OCI-LY7 (cell line): ENCODE data around the gene THPO. TPM values are rescaled to one million over a fixed set of nuclear protein-coding genes. Genes with fewer than 3 reads are reported as not detected.

Experiments used
- BruUV-seq: library from RNA; stranded (reverse); fragments of 400-500 nt; replicated peaks from 2 replicates; lab custom pipeline; 2021; lab: Mats Ljungman, UMichigan
- CTCF ChIA-PET: fragments of 300-600 bp; sonication (Branson Sonifier 250); formaldehyde crosslinking; loops from one replicate; lab custom pipeline; 2022; ENCODE audit warnings: antibody characterized with exemption; ENCODE audit not compliant: unreplicated experiment; lab: Charles Lee
- POLR2A ChIA-PET: fragments of 300-600 bp; sonication (Branson Sonifier 250); formaldehyde crosslinking; loops from one replicate; lab custom pipeline; 2022; ENCODE audit warnings: antibody characterized with exemption; lab: Charles Lee
- DNase-seq: peaks from one replicate; pipeline ENCODE4 v3.0.0-alpha.2; 2015; ENCODE audit warnings: low spot score
- H2AFZ ChIP-seq: fragments of 200-600 bp; sonication (generic), shearing (Covaris generic); 2 replicates; pipeline ENCODE4 v1.6.1; 2014; ENCODE audit warnings: mild to moderate bottlenecking, antibody characterized with exemption, low read length, moderate library complexity
- H3K27ac ChIP-seq: fragments of 200-600 bp; sonication (generic); 2 replicates; pipeline ENCODE4 v1.5.1; 2014; ENCODE audit warnings: mixed run types, low read depth, mild to moderate bottlenecking, moderate library complexity, low read length, inconsistent platforms; ENCODE audit not compliant: poor library complexity, severe bottlenecking
- H3K36me3 ChIP-seq: fragments of 200-600 bp; sonication (generic); 2 replicates; pipeline ENCODE4 v1.6.1; 2014; ENCODE audit warnings: mild to moderate bottlenecking, antibody characterized with exemption, low read length, moderate library complexity, mixed read lengths; ENCODE audit not compliant: insufficient read depth
- H3K4me1 ChIP-seq: fragments of 200-600 bp; sonication (generic); 2 replicates; pipeline ENCODE4 v1.5.1; 2014; ENCODE audit warnings: mild to moderate bottlenecking, low read length; ENCODE audit not compliant: insufficient read depth, poor library complexity, severe bottlenecking
- H3K4me2 ChIP-seq: fragments of 200-600 bp; sonication (generic); 2 replicates; pipeline ENCODE4 v1.6.1; 2014; ENCODE audit warnings: mild to moderate bottlenecking, low read length
- H3K4me3 ChIP-seq: fragments of 200-600 bp; sonication (generic); 2 replicates; pipeline ENCODE4 v1.5.1; 2014; ENCODE audit warnings: mild to moderate bottlenecking, low read depth, low read length; ENCODE audit not compliant: poor library complexity, severe bottlenecking
- H3K79me2 ChIP-seq: fragments of 200-600 bp; sonication (generic); 2 replicates; pipeline ENCODE4 v1.6.1; 2016; ENCODE audit warnings: low read depth, mild to moderate bottlenecking, low read length, moderate library complexity, mixed read lengths; ENCODE audit not compliant: insufficient read depth
- H3K9me2 ChIP-seq: fragments of 200-600 bp; sonication (generic); 2 replicates; pipeline ENCODE4 v1.6.1; 2016; ENCODE audit warnings: mild to moderate bottlenecking, low read length, mixed read lengths; ENCODE audit not compliant: insufficient read depth
- H3K9me3 ChIP-seq: fragments of 200-600 bp; sonication (generic); 2 replicates; pipeline ENCODE4 v1.6.1; 2014; ENCODE audit warnings: mild to moderate bottlenecking, mixed run types, low read length, mixed read lengths
- H4K20me1 ChIP-seq: fragments of 200-600 bp; sonication (generic); 2 replicates; pipeline ENCODE4 v1.6.1; 2014; ENCODE audit warnings: mild to moderate bottlenecking, antibody characterized with exemption, low read length, moderate library complexity, mixed read lengths; ENCODE audit not compliant: insufficient read depth
- EZH2phosphoT487 ChIP-seq: fragments of 200-600 bp; sonication (generic); IDR thresholded peaks from 2 replicates; pipeline ENCODE4 v1.6.1; 2018; ENCODE audit warnings: low read depth, borderline replicate concordance, mild to moderate bottlenecking, mixed run types, antibody characterized with exemption, low read length, moderate library complexity, mixed read lengths
- intact Hi-C: fragments of 100-400 bp; cut with micrococcal nuclease; formaldehyde crosslinking; loops from one replicate; pipeline ENCODE4 v1.10.0; 2022; ENCODE audit not compliant: unreplicated experiment
- total RNA-seq, 2 experiments: library from RNA; depleted of rRNA in 1 of 2; stranded (reverse); fragments of >200 nt in 1 of 2; shearing (Covaris generic) in 1 of 2; gene quantifications; 2 replicates each; pipeline ENCODE4 v1.2.3, GENCODE V29; 2014 to 2022
- TF ChIP-seq, protein P1 (sequence below): fragments of 200-600 bp; sonication (generic); conservative IDR thresholded peaks from 2 replicates; pipeline ENCODE4 v1.5.1; 2014; ENCODE audit warnings: mild to moderate bottlenecking, antibody characterized with exemption, low read length, moderate library complexity, mixed read lengths

The THPO gene
- total RNA-seq, 2 experiments from 2014 or later = not detected

DNA sequence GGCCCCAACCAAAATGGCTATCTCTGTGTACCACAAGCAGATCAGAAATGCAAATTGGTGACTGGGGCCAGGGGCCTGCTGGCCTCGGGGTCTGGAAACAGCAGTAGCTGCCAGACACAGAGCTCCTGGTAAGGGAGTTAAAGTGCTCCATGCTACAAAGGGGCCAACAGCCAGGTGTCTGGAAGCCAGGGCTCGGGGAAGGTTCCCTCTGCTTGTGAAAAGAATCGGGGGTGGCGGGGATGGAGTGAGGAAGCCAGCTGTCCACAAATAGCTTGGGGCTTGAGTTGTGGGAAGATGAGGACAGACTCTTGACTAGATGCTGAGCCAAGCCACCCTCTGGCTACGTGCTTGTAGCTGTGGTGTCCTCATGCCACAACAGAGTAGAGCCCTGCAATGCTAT, 41.2 kb upstream of the THPO start:
- no peaks in the 10 kb centered on the region for H3K36me3 ChIP-seq
- intact Hi-C loops = loop anchor here (5.0 kb wide), 1 partner anchor 123 kb away; no protein-coding TSS in a partner anchor
- ChIA-PET POLR2A (interaction anchor here (0.7 kb wide), 1 partner anchor 470 kb away, joined by 3 read pairs; no protein-coding TSS in a partner anchor), CTCF (no interaction called here)
- H3K9me3 ChIP-seq = no peaks in the 10 kb centered on the region
- TF ChIP-seq, protein P1, sequence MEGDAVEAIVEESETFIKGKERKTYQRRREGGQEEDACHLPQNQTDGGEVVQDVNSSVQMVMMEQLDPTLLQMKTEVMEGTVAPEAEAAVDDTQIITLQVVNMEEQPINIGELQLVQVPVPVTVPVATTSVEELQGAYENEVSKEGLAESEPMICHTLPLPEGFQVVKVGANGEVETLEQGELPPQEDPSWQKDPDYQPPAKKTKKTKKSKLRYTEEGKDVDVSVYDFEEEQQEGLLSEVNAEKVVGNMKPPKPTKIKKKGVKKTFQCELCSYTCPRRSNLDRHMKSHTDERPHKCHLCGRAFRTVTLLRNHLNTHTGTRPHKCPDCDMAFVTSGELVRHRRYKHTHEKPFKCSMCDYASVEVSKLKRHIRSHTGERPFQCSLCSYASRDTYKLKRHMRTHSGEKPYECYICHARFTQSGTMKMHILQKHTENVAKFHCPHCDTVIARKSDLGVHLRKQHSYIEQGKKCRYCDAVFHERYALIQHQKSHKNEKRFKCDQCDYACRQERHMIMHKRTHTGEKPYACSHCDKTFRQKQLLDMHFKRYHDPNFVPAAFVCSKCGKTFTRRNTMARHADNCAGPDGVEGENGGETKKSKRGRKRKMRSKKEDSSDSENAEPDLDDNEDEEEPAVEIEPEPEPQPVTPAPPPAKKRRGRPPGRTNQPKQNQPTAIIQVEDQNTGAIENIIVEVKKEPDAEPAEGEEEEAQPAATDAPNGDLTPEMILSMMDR = no peak
- TF ChIP-seq EZH2phosphoT487 = no peak
- no TSS peak for BruUV-seq
- no peak for DNase-seq
- no peaks in the 10 kb centered on the region for H3K4me1 ChIP-seq
- H3K27ac ChIP-seq = no peak overlapping the region
- H4K20me1 ChIP-seq = no peaks in the 10 kb centered on the region
- no peak overlapping the region for H2AFZ ChIP-seq
- no peaks in the 10 kb centered on the region for H3K9me2 ChIP-seq
- no peak overlapping the region for H3K4me3 ChIP-seq
- no peaks in the 10 kb centered on the region for H3K79me2 ChIP-seq
- no peak overlapping the region for H3K4me2 ChIP-seq

DNA sequence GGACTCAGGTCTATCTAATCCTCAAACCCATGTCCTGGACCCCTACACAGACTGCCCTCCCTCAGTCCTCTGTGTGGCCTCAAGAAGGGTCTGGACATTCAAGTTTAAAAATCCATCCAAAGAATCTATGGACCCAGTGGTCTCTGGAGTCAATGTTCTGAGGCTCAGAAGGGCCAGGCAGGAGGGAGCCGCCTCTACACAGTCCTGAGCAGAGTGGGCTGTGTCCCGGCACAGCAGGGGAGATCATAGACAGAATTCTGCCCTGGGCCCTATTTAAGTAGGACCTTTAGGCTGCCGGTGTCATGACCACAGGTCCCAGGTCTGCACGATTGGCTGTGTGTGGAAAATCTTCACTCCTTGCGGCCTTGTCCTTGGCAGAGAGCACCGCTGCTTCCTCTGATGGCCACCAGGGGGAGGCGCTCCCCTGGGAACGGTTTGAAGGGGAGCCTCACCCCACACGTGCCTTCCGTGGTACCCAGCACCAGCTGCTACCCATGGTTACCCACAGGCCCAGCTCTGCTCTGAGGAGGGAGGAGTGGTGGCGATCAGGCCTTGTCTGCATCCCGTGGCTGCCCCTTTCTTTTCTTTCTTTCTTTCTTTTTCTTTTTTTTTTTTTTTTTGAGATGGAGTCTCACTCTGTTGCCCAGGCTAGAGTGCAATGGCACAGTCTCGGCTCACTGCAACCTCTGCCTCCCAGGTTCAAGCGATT, 39.8 kb upstream of the THPO start:
- DNase-seq = peak; percentile 76
- no TSS peak for BruUV-seq
- TF ChIP-seq, protein P1 = peak; percentile 83
- TF ChIP-seq EZH2phosphoT487 = no peak
- Histone ChIP-seq H3K9me3 (no peaks in the 10 kb centered on the region), H3K4me3 (no peak overlapping the region), H3K9me2 (no peaks in the 10 kb centered on the region), H3K27ac (no peak overlapping the region), H2AFZ (no peak overlapping the region), H3K4me1 (no peaks in the 10 kb centered on the region), H3K79me2 (no peaks in the 10 kb centered on the region), H4K20me1 (no peaks in the 10 kb centered on the region), H3K4me2 (no peak overlapping the region), H3K36me3 (no peaks in the 10 kb centered on the region)
- CTCF ChIA-PET = interaction anchor here (0.5 kb wide), 1 partner anchor 211 kb away, joined by 3 read pairs; no protein-coding TSS in a partner anchor
- POLR2A ChIA-PET = no interaction called here
- intact Hi-C loops = loop anchor here (1.0 to 5.0 kb wide), 2 partner anchors 96 to 125 kb away; no protein-coding TSS in a partner anchor

DNA sequence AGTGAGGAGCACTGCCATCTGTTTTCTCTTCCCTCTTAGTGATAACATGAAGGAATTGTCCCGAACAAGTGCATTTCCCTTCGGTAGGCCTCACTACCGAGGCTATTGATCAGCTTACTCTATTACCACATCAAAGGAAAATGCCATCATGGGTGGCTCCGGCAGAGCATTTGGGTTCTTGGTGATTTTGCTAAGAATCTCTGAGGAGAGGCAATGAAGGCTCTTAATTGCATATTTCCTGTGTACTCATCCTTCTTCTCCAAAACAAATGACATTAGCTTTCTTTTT, 37.1 kb upstream of the THPO start:
- Histone ChIP-seq H3K9me3 (no peaks in the 10 kb centered on the region), H3K4me3 (no peak overlapping the region), H3K9me2 (no peaks in the 10 kb centered on the region), H3K79me2 (no peaks in the 10 kb centered on the region), H3K4me1 (no peaks in the 10 kb centered on the region), H3K4me2 (no peak overlapping the region), H4K20me1 (no peaks in the 10 kb centered on the region), H2AFZ (no peak overlapping the region), H3K27ac (no peak overlapping the region), H3K36me3 (no peaks in the 10 kb centered on the region)
- ChIA-PET POLR2A (interaction anchor here (0.6 to 0.8 kb wide), 2 partner anchors 10 to 209 kb away, joined by 3 read pairs; no protein-coding TSS in a partner anchor), CTCF (no interaction called here)
- BruUV-seq = no TSS peak
- TF ChIP-seq, protein P1 = no peak
- no peak for TF ChIP-seq EZH2phosphoT487
- intact Hi-C loops = loop anchor here (5.0 kb wide), 1 partner anchor 127 kb away; no protein-coding TSS in a partner anchor
- no peak for DNase-seq
